ENCODE results near the gene CCDC192.

The CCDC192 gene

DNA sequence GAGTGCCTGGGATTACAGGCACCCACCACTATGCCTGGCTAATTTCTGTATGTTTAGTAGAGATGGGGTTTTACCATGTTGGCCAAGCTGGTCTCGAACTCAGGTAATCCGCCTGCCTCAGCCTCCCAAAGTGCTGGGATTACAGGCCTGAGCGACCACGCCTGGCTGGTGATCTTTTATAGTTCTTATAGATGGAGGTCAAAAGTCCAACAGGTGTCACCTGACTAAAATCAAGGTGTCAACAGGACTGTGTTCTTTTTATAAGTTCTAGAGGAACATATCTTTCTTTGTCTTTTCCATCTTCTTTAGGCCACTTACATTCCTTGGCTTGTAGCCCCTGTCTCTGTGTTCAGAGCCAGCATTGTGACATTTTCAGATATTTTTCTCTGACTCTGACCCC, 224.9 kb downstream of the CCDC192 start:
- DNase-seq: no peak

DNA sequence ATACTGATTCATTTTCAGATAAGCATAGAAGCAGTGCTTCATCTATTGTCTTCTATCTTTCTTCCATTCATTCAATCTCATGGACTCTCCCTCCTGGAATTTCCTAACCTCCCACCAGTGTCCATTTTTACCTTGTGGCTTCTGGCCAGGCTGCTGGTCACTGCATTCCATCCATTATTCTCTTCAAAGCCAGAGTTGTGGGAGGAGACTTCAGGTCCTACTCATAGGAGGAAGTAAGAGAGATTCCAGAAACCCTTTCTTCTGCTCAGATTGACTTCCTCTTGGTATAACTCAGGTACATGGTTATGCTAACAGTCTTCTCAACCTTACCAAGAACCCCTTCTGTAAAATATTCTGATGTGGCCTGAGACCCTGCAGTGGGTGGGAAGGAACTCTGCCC, 227.1 kb downstream of the CCDC192 start:
- DNase-seq: no peak

DNA sequence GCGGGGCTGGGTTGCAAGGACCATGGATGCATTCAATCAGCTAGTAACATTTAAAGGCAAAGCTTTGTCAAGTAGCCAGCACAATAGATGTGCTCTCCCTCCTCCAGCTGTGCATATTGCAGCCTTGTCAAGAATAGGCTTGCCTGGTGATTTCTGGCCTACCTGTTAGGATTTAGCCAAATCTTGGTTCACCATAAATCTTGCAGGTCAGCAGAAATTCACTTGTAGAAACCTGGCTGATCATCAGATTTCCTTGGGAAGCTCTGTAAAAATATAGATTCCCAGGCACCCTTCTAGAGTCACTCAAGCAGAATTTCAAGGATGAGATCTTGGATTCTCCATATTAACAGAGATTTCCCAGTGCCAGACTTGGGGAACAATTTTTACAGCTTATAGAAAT, 228.2 kb downstream of the CCDC192 start:
- no peak for DNase-seq

DNA sequence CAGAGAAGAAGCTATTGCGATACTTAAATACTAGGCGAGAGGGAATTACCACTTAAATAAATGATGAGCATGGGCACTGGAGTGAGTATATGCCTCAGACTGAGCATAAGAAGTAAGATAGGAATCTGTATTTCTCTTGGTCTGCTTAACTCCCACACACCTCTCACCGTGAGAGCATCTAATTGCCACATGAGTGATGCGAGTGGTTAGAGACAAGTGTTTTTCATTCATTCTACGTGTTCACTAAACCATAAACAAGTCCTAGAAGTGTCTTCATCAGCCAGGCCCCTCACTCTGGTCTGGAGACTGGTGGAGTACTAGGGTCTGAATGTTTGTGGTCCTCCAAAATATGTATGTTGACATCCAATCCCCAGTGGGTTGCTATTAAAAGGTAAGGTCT, 230.2 kb downstream of the CCDC192 start:
- DNase-seq: no peak

DNA sequence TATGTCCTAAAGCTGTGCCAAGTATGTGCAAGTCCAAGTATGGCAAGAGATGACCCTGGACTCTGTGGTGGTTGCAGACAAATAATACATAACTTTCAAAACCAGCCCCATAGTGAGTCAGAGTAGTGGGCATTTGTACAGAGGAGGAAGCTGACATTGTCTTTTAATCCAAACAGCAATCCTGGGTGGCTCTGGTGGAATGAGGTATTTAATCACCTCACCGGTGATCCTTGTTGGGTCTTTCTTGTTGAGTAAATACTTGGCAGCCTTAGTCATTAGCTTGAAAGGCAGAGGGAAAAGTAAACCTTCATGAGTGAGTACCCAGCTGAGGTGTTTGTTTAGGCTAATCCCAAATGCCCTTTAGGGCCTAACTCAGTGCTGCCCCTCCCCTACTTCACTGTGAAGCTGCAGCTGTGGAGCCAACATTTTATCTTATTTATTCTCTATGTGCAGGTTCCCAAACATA, 231.6 kb downstream of the CCDC192 start:
- no peak for DNase-seq

DNA sequence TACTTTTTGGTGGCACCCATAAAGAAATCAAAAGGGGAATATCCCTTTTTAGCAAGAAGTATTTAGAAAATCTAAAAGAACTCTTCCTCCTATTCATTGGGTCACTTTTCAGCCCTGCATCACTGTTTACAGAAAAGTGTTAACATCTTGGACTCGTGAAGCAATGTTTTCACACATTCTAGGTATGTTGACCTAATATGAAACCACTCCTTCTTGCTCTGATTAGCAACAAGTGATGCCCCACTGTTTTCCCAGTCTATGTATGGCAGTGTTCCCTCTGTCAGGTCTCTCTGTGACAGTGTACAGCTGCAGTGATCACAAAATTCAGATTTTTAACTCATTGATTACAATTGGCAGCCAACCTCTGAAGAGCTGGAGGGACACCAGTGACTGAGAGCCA, 232.2 kb downstream of the CCDC192 start:
- no peak for DNase-seq

DNA sequence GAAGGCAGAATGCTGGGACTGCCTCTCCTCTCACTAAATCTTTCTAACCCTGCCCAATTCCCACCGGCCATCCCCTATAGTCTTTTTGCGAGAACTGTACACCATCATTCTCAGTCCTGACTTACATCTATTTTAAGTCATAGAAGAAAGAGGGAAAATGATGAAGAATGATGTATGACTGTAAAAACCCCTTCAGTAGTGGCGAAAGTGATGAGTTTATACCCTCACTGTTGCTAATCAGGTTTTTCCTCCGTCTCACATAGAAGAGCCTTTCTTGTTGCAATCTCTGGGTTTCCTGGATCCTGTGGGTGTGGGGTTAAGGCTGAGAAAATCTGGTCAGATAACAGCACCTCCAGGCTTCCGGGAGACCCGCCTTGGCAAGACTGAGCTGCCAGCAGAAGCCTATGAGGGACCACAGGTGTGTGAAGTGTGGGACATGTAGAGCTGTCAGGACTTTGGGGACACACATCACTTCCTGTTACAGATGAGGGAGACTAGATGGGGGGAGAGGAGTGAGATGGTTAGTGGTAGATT, 233.3 kb downstream of the CCDC192 start:
- no peak for DNase-seq

DNA sequence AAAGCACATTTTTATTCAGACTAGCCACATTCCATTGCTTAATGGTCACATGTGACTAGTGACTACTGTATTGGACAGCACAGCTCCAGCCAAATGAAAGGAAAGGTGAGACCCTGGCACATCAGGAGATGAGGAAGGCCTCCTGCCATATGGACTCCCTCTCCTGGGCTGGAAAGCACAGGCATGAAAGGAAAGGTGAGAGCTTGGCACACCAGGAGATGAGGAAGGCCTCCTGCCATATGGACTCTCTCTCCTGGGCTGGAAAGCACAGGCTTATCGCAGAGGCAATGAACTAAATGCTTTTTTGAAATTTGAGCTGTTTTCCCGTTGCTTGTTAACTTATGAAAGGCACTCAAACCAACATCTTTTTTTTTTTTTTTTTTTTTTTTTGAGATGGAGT, 235.6 kb downstream of the CCDC192 start:
- DNase-seq: no peak

DNA sequence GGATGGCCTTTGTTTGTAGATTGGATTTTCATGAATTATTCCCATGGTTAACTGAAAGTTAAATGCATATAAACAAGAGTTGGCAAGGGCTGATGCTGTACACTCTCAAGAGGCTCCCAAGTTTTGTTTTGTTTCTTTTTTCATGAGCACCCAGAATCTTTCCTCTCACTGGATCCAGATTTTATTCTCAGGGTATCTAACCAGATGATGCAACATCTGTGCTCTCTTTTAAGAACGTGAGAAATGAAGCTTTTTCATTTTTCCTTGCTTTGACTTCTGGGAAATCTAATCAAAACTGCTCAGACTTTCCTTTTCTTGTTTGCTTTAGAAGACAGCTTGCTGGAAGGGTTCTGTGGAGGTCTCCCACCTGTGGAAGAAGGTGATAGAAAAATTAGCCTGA, 237.7 kb downstream of the CCDC192 start:
- no peak for DNase-seq

DNA sequence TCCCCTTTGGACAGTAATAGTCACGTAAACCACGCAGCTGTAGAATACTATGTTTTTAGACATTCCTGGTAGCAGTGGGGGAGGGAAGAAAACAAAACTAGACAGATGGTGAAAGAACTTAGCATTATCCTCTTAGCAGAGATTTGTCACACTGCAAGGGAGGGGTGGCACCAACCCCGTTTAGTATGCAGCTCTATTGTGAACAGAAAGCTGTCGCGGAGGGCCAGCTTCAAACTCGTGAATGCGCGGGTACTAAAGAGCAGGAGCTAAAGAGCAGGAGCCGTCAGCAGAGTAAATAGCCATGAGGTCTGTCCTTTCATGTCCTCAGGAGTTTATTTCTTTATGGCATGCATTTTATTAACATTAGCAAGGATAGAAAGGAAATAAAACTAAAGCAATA, 238.5 kb downstream of the CCDC192 start:
- no peak for DNase-seq

DNA sequence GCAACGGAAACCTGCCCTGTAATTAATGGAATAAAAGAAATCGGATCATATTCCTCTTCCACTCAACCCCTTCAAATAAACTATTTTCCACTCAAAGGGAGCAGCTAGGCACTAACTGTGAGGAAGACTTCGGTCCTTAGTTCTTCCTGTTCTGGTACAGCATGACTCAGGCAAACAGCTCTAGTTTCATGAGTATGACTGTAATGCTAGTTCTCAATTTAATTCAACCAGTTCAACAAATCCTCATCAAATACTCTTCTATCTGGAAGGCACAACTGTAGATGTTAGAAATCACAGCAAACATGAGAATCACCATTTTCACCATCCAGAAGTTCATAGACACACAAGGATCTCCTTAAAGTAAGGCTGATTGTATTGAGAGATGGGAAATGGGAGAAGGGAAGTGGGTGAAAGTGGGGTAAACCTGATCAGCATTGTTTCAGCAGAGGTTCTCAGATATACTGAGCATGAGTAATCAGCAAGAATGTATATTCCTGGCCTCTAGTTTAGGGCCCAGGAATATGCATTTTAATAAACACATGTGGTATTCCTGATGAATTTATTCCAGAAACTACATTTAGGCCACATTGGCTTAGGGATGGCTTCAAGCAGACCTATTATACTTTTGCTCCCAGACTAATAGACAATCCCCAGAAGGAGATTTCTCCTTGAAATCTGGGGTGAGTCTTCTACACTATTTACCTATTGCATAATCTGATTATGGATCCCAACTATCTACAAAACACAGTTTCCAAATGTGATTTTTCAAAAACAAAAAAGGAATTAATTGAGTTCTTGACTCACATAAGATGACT, 239.3 kb downstream of the CCDC192 start:
- DNase-seq: no peak

DNA sequence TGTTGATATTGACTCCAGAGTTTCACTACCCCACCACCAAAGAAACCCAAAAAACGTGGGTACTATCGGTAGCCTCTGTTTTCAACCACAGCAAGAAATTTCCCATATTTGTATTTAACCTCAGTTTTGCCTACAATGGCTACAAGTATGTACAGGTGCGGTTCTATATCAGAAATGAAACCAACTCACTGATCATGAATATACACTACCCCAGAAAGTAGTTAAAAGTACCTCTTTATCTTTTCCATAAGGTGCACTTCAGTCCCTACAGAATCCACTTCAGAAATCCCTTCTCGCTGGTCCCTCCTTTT, 239.8 kb downstream of the CCDC192 start:
- no peak for DNase-seq

DNA sequence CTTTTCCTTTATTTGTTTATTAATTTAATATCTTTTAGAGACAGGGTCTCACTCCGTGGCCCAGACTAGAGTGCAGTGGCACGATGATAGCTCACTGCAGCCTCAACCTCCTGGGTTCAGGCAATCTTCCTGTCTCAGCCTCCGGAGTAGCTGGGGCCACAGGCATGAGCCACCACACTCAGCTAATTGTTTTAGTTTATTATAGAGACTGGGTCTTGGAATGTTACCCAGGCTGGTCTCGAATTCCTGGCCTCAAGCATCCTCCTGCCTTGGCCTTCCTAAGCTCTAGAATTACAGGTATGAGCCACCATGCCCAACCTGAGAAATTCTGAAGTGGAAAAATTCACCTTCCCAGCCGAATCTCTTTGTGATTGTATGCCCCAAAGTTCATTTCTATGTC, 240.9 kb downstream of the CCDC192 start:
- no peak for DNase-seq

DNA sequence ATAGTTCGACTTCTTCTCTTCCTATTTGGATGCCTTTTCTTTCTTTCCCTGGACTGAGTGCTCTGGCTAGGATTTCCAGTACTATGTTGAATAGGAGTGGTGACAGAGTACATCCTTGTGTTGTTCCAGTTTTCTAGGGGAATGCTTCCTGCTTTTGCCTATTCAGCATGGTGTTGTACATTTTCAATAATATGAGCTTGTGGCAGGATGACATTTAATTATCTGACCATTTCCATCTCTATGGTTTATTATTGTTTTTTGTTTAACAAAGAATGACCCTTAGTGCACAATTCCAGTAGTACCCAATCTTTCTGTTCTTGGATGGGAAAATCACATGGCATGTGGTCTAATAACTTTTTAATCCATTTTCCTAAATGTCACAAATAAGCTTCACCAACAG, 244.8 kb downstream of the CCDC192 start:
- DNase-seq: no peak

DNA sequence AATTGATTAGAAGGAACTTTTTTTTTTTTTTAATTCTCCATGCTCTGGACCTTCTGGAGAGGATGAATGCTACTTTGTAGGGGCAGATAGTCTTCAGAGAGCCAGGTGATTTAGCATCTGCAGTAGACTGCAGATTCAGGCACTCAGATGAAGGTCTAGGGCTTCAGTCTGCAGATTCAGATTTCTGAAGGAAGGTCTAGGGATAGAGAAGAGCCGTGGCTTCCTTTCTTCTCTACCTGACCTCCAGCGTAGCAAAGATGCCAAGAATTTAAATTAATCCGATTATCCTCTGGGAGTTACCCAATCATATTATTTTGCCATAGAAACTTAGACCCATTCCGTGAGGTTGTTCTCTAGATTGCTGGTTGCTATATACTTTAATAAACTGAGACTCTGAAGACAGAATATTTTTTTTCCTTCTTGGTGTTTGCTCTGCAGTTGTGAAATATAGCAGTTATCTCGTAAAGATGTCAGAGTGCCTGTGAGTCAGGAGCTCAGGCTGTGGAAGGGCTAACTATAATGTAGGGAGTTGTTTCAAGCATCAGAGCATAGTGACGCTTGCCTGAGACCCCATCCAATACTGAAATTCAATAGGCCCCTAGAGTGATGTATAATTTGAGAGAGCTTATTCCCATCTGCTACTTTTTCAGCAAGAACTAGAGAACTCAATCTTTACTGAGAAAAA, 247.7 kb downstream of the CCDC192 start:
- DNase-seq: no peak

DNA sequence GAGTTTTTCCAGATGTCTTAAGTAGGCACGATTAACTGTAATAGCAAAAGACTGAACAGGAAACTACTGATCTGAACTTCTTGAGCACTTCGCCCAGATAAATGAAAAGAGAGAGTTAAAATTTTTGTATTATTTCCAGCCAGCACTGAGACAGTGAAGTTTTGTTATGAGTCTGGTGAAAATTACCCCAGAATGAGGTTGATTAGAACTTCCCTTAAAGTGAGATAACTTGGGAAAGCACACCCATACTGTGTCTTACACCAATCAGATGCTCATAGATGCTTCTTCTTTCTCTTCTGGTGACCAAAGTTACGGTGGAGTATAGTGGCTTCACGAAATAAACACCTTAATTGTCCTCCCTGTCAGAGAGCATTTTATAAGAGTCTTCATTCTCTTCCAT, 248.6 kb downstream of the CCDC192 start:
- DNase-seq: no peak

DNA sequence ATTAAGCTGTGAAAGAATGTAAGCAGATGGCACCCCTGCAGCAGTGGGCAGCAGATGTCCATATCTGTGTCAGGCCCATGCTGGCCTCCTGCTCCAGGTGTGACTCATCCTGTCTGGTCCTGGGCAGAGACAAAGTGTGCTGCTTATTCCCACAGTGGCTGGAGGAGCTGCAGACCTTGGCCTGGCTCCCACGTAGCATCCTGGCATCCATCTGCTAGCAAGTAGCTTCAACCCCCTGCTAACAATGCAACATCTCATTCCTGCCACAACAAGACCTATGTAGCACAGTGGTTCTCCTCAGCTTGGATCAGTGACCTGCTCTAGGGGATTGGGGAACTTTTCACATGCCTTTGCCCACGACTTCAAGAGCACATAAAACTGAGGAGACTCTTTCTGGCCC, 254.0 kb downstream of the CCDC192 start:
- no peak for DNase-seq

DNA sequence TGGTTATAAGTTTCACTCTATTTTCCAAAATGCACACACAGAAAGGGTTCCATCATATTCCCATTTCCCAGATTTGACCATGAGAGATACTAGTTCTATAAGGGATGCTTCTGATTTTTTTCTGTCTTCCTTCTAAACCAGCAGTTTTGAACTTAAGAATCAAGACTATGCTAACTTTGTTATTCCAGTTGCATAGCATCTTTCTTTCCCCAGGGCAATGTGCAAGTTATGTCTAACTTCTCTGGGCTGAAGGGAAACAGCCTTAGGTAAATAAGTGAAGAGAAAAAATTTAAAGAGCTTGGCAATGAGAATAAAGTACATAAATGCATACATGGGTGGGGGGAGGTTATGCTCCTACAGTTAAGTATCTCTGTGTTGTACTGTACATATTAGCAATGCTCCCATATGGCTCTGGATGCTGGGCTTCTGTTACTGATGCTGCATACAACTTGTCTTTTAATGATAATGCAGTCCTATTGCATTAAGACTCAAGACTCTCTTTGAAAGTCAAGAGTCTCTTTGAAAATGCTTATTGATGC, 254.6 kb downstream of the CCDC192 start:
- no peak for DNase-seq

DNA sequence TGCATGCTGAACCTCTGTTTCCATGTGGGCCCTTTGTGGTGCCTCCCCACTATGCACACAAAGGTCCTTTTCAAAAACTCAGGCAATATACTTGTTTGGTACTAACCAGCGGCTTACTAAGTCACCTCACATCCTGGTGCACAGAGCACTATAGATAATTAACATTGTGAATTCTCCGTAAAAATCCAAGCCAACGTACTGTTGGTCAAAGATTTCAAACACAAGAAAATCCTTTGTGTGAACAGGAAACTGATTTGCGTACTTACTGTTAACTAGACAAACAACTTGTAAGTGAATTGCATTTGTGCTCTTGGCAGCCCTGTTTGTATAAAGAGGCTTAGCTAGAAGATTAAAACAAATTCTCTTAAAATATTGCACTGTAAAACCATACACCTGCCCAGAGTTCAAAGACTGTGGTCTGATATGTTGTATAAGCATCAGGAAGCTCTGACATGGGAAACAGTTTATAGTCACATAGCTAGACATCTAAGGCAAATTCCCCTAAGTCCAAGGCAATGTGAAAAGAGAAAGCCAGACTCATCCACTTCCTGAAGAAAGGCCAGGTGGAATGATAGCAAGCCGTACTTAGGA, 255.3 kb downstream of the CCDC192 start:
- no peak for DNase-seq

DNA sequence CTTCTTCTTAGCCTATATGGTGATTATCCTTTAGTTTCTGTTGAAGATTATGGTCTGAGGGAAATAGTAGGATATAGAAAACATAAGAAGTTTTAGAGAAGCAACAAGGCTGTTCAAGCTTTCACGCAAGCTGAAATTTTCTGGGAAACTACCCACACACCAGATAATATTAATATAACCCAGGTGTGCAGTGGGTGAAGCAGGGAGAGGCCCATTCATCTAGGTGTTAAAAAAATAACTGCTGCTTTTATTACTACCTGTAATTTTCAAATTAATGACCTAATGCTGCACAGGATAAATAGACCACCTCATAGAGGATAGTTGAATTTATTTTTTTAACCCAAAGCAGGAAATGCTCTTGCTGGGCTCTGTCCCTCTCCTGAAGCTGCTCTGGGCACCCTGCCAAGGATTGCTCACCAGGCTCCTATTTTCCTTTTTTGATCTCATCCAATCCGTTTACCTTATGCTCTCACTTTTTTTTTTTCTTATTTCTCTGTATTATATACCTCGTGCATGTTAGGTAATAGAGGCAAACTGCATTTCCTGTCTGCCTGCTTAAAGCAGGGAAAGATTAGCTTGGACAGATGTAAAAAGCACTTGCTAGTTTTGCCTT, 256.1 kb downstream of the CCDC192 start:
- no peak for DNase-seq

DNA sequence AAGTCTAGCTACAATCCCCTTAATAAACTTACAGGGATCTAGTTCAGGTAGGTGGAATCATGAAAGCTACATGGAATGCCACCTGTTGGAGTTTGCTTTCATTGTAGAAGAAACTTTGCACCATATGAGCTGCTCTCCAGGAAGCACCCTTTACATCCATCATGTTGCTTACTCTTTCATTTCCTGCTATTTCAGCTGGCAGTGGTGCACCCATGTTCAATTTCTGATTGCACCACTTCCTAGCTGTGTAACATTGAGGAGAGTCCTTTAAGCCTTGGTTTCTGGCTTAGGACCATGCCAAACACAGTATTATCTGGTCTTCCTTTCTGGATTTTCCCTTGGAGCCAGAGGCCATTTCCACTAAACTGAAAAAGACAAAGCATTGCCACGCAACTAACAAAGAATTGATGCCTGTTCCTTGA, 257.1 kb downstream of the CCDC192 start:
- no peak for DNase-seq

DNA sequence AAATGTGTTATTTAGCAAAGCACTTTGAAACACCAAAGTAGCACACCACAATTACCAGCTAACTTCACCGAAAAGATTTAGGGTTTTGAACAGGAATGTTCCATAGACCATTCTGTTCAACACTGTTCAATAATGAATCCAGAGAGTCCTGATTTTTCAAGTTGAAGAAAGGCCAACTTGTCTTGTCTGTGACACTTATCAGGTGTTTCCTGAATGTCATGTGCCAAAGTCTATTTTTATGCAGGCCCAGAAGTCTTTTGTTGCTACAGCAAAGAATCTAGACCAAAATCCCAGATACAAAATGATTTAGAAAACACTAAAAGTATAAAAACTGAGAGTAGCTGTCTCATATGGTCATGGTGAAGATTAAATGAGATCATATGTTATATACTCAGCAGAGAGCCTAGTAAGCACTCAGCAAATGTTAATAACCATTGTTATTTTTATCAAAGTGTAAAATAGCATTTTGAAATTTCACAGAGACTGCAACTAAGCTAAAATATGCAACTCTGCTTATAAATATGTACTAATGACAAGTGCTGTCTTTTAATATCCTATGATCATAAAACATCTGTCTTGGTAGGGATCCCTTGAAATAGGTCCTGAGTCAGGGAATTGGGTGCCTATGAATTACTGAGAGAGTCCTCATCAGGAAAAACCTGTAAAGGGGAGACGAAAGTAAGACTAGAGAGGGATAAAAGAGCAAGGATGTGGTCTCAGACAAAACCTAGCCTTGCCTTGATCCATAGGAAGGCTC, 258.0 kb downstream of the CCDC192 start:
- no peak for DNase-seq

DNA sequence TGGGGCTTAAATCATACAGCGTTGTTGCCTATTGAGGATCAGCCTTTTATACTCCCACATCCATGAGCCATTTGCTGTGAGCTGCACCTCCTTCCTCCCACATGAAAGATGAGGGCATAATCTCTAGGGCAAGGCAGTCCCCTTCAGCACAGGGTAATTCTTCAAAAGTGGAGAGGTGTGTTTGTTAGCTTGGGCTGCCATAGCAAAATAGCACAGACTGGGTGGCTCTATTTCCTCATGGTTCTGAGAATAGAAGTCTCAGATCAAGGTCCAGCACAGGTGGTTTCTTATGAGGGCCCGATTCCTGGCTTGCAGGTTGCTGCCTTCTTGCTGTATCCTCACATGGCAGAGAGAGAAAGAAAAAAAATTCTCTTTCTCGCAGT, 258.6 kb downstream of the CCDC192 start:
- DNase-seq: no peak
